GM10248 (cell line): ENCODE data around the gene RREB1.

ENCODE experiments used
- CTCF ChIA-PET: fragments of 300-600 bp; sonication (Branson Sonifier 250); formaldehyde crosslinking; extraction: SDS; loops from one replicate; lab custom pipeline; 2021; ENCODE audit warnings: antibody characterized with exemption; lab: Yijun Ruan, JAX
- POLR2A ChIA-PET: fragments of 350-650 bp; sonication (Branson Sonifier 250); formaldehyde crosslinking; extraction: SDS; loops from one replicate; lab custom pipeline; 2020; ENCODE audit warnings: antibody characterized with exemption; lab: Yijun Ruan, JAX
- DNase-seq: peaks from one replicate; pipeline ENCODE4 v3.0.0; 2012; ENCODE audit errors: extremely low spot score
- TF ChIP-seq, protein P1 (sequence below): IDR thresholded peaks from 2 replicates; pipeline ENCODE4 v1.5.1; 2012; ENCODE audit warnings: mild to moderate bottlenecking, low read depth; ENCODE audit errors: extremely low read depth, missing control alignments, control extremely low read depth

Gene RREB1

GRCh38 chr6:7276199-7276524 lies 168.4 kb downstream of the RREB1 start:
- TF ChIP-seq, protein P1, sequence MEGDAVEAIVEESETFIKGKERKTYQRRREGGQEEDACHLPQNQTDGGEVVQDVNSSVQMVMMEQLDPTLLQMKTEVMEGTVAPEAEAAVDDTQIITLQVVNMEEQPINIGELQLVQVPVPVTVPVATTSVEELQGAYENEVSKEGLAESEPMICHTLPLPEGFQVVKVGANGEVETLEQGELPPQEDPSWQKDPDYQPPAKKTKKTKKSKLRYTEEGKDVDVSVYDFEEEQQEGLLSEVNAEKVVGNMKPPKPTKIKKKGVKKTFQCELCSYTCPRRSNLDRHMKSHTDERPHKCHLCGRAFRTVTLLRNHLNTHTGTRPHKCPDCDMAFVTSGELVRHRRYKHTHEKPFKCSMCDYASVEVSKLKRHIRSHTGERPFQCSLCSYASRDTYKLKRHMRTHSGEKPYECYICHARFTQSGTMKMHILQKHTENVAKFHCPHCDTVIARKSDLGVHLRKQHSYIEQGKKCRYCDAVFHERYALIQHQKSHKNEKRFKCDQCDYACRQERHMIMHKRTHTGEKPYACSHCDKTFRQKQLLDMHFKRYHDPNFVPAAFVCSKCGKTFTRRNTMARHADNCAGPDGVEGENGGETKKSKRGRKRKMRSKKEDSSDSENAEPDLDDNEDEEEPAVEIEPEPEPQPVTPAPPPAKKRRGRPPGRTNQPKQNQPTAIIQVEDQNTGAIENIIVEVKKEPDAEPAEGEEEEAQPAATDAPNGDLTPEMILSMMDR = no peak
- no peak for DNase-seq
- ChIA-PET CTCF (interaction anchor here (0.7 to 7.4 kb wide), 19 partner anchors 9 to 730 kb away, joined by 3 to 87 read pairs (median 4); partner anchors contain the start of genes CAGE1 and RIOK1), POLR2A (no interaction called here)

DNA sequence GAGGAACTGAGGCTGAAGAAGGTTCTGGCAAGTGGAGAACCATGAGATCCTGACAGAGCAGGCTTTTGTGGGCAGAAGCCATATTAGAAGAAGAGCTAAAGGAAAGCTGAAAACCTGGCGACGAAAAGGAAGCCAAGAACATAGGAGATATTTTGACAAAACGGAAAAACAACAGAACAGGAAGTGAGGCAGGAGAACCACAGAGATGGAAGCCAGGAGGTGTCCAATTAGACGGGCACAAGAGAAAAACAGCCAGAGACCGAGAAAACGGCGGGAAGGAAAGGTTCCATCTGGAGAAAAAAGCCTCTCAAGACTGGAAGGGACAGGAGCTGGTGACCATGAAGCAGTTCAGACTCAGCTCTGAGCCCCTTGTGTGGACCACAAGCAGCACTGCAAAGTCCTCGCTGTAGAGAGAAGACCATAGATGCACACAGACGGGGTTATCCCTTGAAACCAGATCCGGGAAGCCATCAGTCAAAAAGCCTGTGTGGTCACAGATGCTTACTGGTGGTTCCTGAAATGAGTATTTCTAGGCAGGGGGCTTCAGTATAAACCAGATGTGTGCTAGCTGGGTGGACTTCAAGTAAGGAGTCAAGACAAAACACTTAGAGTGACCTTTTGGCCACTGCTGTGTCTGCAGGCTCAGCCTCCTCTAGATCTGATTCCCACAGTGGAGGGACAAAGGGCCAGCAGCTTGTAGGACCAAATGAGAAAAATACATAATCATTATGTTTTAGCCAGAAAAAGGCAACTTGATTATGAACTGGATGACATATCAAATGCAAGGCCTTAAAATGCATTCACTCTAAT lies 174.5 kb downstream of the RREB1 start:
- ChIA-PET CTCF (interaction anchor here (0.8 to 2.6 kb wide), 3 partner anchors 18 to 553 kb away, joined by 3 to 9 read pairs (median 3); no protein-coding TSS in a partner anchor), POLR2A (no interaction called here)
- DNase-seq = no peak
- TF ChIP-seq, protein P1 = no peak

DNA sequence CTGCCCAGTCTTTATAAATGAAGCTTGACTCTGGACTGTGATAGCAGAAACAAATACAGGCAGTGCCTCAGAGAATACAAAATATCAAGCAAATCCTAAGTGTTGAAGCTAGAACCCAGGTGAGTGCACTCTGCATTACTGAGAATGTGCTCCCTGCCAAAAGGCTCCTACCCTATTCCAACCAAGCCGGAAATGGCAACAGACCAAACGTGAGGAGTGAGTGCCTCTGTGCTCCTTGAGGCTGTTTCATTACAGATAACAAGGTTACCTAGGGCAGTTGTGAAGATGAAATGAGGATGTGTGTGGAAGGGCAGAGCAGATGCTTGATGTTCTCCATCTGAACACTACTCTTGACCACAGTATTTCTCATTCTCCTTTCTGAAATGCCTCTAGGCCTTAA lies 175.9 kb downstream of the RREB1 start:
- ChIA-PET POLR2A (no interaction called here), CTCF (interaction anchor here (1.3 to 10.7 kb wide), 2 partner anchors 8 to 9 kb away, joined by 7 to 73 read pairs; no protein-coding TSS in a partner anchor)
- TF ChIP-seq, protein P1 = no peak
- no peak for DNase-seq

DNA sequence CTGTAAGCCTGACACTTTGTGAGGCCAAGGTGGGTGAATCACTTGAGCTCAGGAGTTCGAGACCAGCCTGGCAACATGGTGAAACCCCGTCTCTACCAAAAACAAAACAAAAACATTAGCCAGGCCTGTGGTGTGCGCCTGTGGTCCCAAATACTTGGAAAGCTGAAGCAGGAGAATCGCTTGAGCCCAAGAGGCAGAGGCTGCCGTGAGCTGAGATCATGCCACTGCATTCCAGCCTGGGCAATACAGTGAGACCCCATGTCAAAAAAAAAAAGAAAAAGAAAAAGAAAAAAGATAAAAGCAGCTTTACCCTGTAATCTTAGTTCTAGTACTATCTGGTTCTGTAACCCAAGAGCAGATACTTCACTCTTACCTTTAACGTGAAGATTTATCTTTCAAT lies 177.7 kb downstream of the RREB1 start:
- POLR2A ChIA-PET = no interaction called here
- TF ChIP-seq, protein P1 = no peak
- DNase-seq = no peak
- CTCF ChIA-PET = interaction anchor here (1.1 to 10.7 kb wide), 5 partner anchors 9 to 42 kb away, joined by 3 to 73 read pairs (median 6); no protein-coding TSS in a partner anchor

GRCh38 chr6:7290079-7290478 lies 182.3 kb downstream of the RREB1 start:
- TF ChIP-seq, protein P1 = no peak
- POLR2A ChIA-PET = no interaction called here
- CTCF ChIA-PET = interaction anchor here (1.1 to 10.7 kb wide), 2 partner anchors 9 to 14 kb away, joined by 5 to 73 read pairs; no protein-coding TSS in a partner anchor
- no peak for DNase-seq

DNA sequence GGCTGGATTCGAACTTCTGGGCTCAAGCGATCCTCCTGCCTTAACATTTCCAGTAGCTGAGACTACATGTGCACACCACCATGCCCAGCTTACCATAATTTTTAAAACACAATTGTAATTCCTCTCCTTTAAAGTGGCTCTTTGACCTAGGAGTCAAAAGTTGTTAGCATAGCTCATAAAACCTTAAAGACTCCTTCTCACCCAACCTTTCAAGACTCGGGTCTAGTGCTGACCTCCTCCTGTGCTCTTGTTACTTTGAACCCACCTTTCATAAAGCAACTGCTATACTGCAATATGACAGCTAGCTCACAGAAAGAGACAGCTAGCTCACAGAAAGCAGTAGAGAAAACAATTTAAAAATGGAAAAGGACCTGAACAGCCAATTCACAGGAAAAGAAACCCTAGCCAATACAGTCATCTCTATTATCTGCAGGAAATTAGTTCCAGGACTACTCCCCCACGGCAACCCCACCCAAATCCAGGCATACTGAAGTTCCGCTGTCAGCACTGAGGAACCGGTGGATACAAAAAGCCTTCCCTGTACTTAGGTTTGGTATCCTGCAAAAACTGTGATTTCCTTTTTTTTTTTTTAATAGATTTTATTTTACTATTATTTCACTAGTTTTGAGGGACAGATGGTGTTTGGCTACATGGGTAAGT lies 185.0 kb downstream of the RREB1 start:
- CTCF ChIA-PET = interaction anchor here (1.2 to 10.7 kb wide), 5 partner anchors 9 to 17 kb away, joined by 4 to 73 read pairs (median 7); no protein-coding TSS in a partner anchor
- DNase-seq = no peak
- POLR2A ChIA-PET = interaction anchor here (1.3 kb wide), 1 partner anchor 25 kb away, joined by 3 read pairs; no protein-coding TSS in a partner anchor
- TF ChIP-seq, protein P1 = no peak
